ENCODE results near the gene EFEMP1.
"Not testable (repeated sequence)": the region's sequence is repeated elsewhere in the genome, so short reads cannot be mapped to it uniquely, and the experiment has no call there.

The EFEMP1 gene

GRCh38 chr2:55857766-55858165 lies 65.8 kb downstream of the EFEMP1 start:
- DNase-seq = no peak
- TF ChIP-seq POLR2A (IDR thresholded peaks at IDR 0.05; ENCODE audit: low read length) (no peak), GATA1 (IDR thresholded peaks at IDR 0.05; ENCODE audit: low read depth, low read length) (no peak)

GRCh38 chr2:55856936-55857335 lies 66.6 kb downstream of the EFEMP1 start:
- TF ChIP-seq GATA1 (IDR thresholded peaks at IDR 0.05; ENCODE audit: low read depth, low read length) (no peak), POLR2A (IDR thresholded peaks at IDR 0.05; ENCODE audit: low read length) (no peak)
- no peak for DNase-seq

- TF ChIP-seq GATA1 (IDR thresholded peaks at IDR 0.05; ENCODE audit: low read depth, low read length) = no peak
- TF ChIP-seq POLR2A (IDR thresholded peaks at IDR 0.05; ENCODE audit: low read length) = no peak
- no peak for DNase-seq
These were observed 75.5 kb downstream of the EFEMP1 start for GRCh38 chr2:55848096-55848495.

- no peak for DNase-seq
- TF ChIP-seq POLR2A (IDR thresholded peaks at IDR 0.05; ENCODE audit: low read length) (no peak), GATA1 (IDR thresholded peaks at IDR 0.05; ENCODE audit: low read depth, low read length) (no peak)
These were observed 77.2 kb downstream of the EFEMP1 start for GRCh38 chr2:55846426-55846825.

- TF ChIP-seq POLR2A (IDR thresholded peaks at IDR 0.05; ENCODE audit: low read length) (no peak), GATA1 (IDR thresholded peaks at IDR 0.05; ENCODE audit: low read depth, low read length) (no peak)
- no peak for DNase-seq
These were observed 78.6 kb downstream of the EFEMP1 start for GRCh38 chr2:55844986-55845385.

- TF ChIP-seq GATA1 (IDR thresholded peaks at IDR 0.05; ENCODE audit: low read depth, low read length) (no peak), POLR2A (IDR thresholded peaks at IDR 0.05; ENCODE audit: low read length) (no peak)
- no peak for DNase-seq
These were observed 79.6 kb downstream of the EFEMP1 start for GRCh38 chr2:55843994-55844345.

- DNase-seq = no peak
- TF ChIP-seq POLR2A (IDR thresholded peaks at IDR 0.05; ENCODE audit: low read length) = no peak
- no peak for TF ChIP-seq GATA1 (IDR thresholded peaks at IDR 0.05; ENCODE audit: low read depth, low read length)
These were observed 80.2 kb downstream of the EFEMP1 start for GRCh38 chr2:55843096-55843993.

GRCh38 chr2:55842046-55842445 lies 81.5 kb downstream of the EFEMP1 start:
- TF ChIP-seq GATA1 (IDR thresholded peaks at IDR 0.05; ENCODE audit: low read depth, low read length) (no peak), POLR2A (IDR thresholded peaks at IDR 0.05; ENCODE audit: low read length) (no peak)
- DNase-seq = no peak

GRCh38 chr2:55840460-55840859 lies 83.1 kb downstream of the EFEMP1 start:
- TF ChIP-seq GATA1 (IDR thresholded peaks at IDR 0.05; ENCODE audit: low read depth, low read length) (no peak), POLR2A (IDR thresholded peaks at IDR 0.05; ENCODE audit: low read length) (no peak)
- DNase-seq = no peak

- DNase-seq = no peak
- TF ChIP-seq GATA1 (IDR thresholded peaks at IDR 0.05; ENCODE audit: low read depth, low read length) (no peak), POLR2A (IDR thresholded peaks at IDR 0.05; ENCODE audit: low read length) (no peak)
These were observed 84.3 kb downstream of the EFEMP1 start for GRCh38 chr2:55839182-55839819.

GRCh38 chr2:55838653-55839052 lies 84.9 kb downstream of the EFEMP1 start:
- no peak for TF ChIP-seq GATA1 (IDR thresholded peaks at IDR 0.05; ENCODE audit: low read depth, low read length)
- no peak for TF ChIP-seq POLR2A (IDR thresholded peaks at IDR 0.05; ENCODE audit: low read length)
- DNase-seq = no peak

- not testable (repeated sequence) for DNase-seq
These were observed 85.5 kb downstream of the EFEMP1 start for GRCh38 chr2:55838117-55838516.

GRCh38 chr2:55837073-55837472 lies 86.5 kb downstream of the EFEMP1 start:
- no peak for DNase-seq
- no peak for TF ChIP-seq POLR2A (IDR thresholded peaks at IDR 0.05; ENCODE audit: low read length)
- no peak for TF ChIP-seq GATA1 (IDR thresholded peaks at IDR 0.05; ENCODE audit: low read depth, low read length)

GRCh38 chr2:55831671-55832410 lies 91.7 kb downstream of the EFEMP1 start:
- not testable (repeated sequence) for DNase-seq

Measured in erythroblast (primary cell).